IMR-90 (cell line): ENCODE results near the gene VTCN1. TPM values are rescaled to one million over a fixed set of nuclear protein-coding genes. Genes with fewer than 3 reads are reported as not detected.

ENCODE experiments used
- ATAC-seq: fragments of 200-7000 bp; cut with Tn5 transposase; 2 replicates; pipeline ENCODE4 v1.9.1; 2020; ENCODE audit warnings: low read depth, mild to moderate bottlenecking, moderate library complexity
- BruUV-seq: library from RNA; stranded (reverse); fragments of 400-500 nt; replicated peaks from 2 replicates; lab custom pipeline; 2021; lab: Mats Ljungman, UMichigan
- CTCF ChIA-PET: fragments of 300-600 bp; formaldehyde crosslinking; extraction: SDS; loops from one replicate; lab custom pipeline; 2021; ENCODE audit warnings: antibody characterized with exemption; lab: Yijun Ruan, JAX
- POLR2A ChIA-PET: fragments of 300-600 bp; sonication (Branson Sonifier 250); formaldehyde crosslinking; loops from one replicate; lab custom pipeline; 2022; ENCODE audit warnings: antibody characterized with exemption; ENCODE audit not compliant: unreplicated experiment; lab: Charles Lee
- DNase-seq: peaks from one replicate; pipeline ENCODE4 v3.0.0; 2013
- H2AFZ ChIP-seq: replicated peaks from 2 replicates; pipeline ENCODE3; 2013; ENCODE audit warnings: low read length, mild to moderate bottlenecking; ENCODE audit not compliant: poor library complexity
- H2AK5ac ChIP-seq: 2 replicates; pipeline ENCODE4 v1.6.1; 2013; ENCODE audit warnings: low read depth, low read length, inconsistent platforms
- H2AK9ac ChIP-seq: replicated peaks from 2 replicates; pipeline ENCODE3; 2013; ENCODE audit warnings: mild to moderate bottlenecking, low read depth, low read length, moderate library complexity; ENCODE audit not compliant: poor library complexity
- H2BK120ac ChIP-seq: 2 replicates; pipeline ENCODE4 v1.6.1; 2013; ENCODE audit warnings: low read depth, low read length, inconsistent platforms
- H2BK15ac ChIP-seq: 3 replicates; pipeline ENCODE4 v1.6.1; 2013; ENCODE audit warnings: low read depth, low read length, inconsistent platforms
- H2BK20ac ChIP-seq: 2 replicates; pipeline ENCODE4 v1.6.1; 2013; ENCODE audit warnings: low read depth, mild to moderate bottlenecking, inconsistent platforms, low read length, moderate library complexity
- H2BK5ac ChIP-seq: 2 replicates; pipeline ENCODE4 v1.6.1; 2013; ENCODE audit warnings: mild to moderate bottlenecking, low read depth, low read length, inconsistent platforms; ENCODE audit not compliant: poor library complexity, severe bottlenecking
- H3K14ac ChIP-seq: replicated peaks from 2 replicates; pipeline ENCODE4 v1.6.1; 2013; ENCODE audit warnings: low read depth, low read length, inconsistent platforms
- H3K18ac ChIP-seq: 2 replicates; pipeline ENCODE4 v1.6.1; 2013; ENCODE audit warnings: low read depth, low read length, control low read depth
- H3K23ac ChIP-seq: 2 replicates; pipeline ENCODE4 v1.6.1; 2013; ENCODE audit warnings: low read depth, low read length, inconsistent platforms
- H3K27ac ChIP-seq: 2 replicates; pipeline ENCODE4 v1.5.1; 2013; ENCODE audit warnings: mild to moderate bottlenecking, control low read depth, low read length; ENCODE audit not compliant: insufficient read depth
- H3K27me3 ChIP-seq: 2 replicates; pipeline ENCODE4 v1.6.1; 2013; ENCODE audit warnings: low read length; ENCODE audit not compliant: control insufficient read depth, insufficient read depth
- H3K36me3 ChIP-seq: 2 replicates; pipeline ENCODE4 v1.6.1; 2013; ENCODE audit warnings: low read length, mixed read lengths; ENCODE audit not compliant: control insufficient read depth, insufficient read depth
- H3K4ac ChIP-seq: 2 replicates; pipeline ENCODE4 v1.6.1; 2013; ENCODE audit warnings: low read depth, low read length, inconsistent platforms
- H3K4me1 ChIP-seq: 2 replicates; pipeline ENCODE4 v1.6.1; 2013; ENCODE audit warnings: low read length, mixed read lengths; ENCODE audit not compliant: control insufficient read depth, insufficient read depth
- H3K4me2 ChIP-seq: 2 replicates; pipeline ENCODE4 v1.6.1; 2013; ENCODE audit warnings: low read depth, mild to moderate bottlenecking, control low read depth, low read length, moderate library complexity
- H3K4me3 ChIP-seq: 2 replicates; pipeline ENCODE4 v1.5.1; 2013; ENCODE audit warnings: low read depth, mild to moderate bottlenecking, control low read depth, low read length, moderate library complexity; ENCODE audit not compliant: insufficient read depth
- H3K56ac ChIP-seq: 2 replicates; pipeline ENCODE4 v1.6.1; 2013; ENCODE audit warnings: low read length, inconsistent platforms; ENCODE audit not compliant: insufficient read depth; ENCODE audit errors: extremely low read depth
- H3K79me1 ChIP-seq, 2 experiments: 2 replicates each; pipeline ENCODE4 v1.6.1; 2013; ENCODE audit warnings: low read length in 2 of 2, inconsistent platforms in 1 of 2, low read depth in 1 of 2
- H3K9ac ChIP-seq: 2 replicates; pipeline ENCODE4 v1.6.1; 2013; ENCODE audit warnings: low read depth, low read length, control low read depth
- H3K9me1 ChIP-seq: 2 replicates; pipeline ENCODE4 v1.6.1; 2013; ENCODE audit warnings: low read length, inconsistent platforms; ENCODE audit not compliant: insufficient read depth
- H3K9me3 ChIP-seq: 2 replicates; pipeline ENCODE4 v1.6.1; 2013; ENCODE audit warnings: low read length; ENCODE audit not compliant: control insufficient read depth, insufficient read depth
- H4K20me1 ChIP-seq: 2 replicates; pipeline ENCODE4 v1.6.1; 2013; ENCODE audit warnings: low read length, inconsistent platforms; ENCODE audit not compliant: insufficient read depth
- H4K5ac ChIP-seq: 2 replicates; pipeline ENCODE4 v1.6.1; 2013; ENCODE audit warnings: mild to moderate bottlenecking, low read depth, low read length, control low read depth
- H4K8ac ChIP-seq, 2 experiments: 2 replicates each; pipeline ENCODE4 v1.6.1; 2013; ENCODE audit warnings: low read depth in 2 of 2, low read length in 2 of 2, control low read depth in 1 of 2, inconsistent platforms in 1 of 2
- H4K91ac ChIP-seq: 2 replicates; pipeline ENCODE4 v1.6.1; 2013; ENCODE audit warnings: low read depth, low read length, inconsistent platforms; ENCODE audit not compliant: insufficient read depth
- BHLHE40 ChIP-seq: fragments of 150-350 bp; IDR thresholded peaks from 2 replicates; pipeline ENCODE4 v1.6.1; 2016; ENCODE audit warnings: mild to moderate bottlenecking, low read depth, low read length
- CEBPB ChIP-seq: IDR thresholded peaks from 2 replicates; pipeline ENCODE4 v1.6.1; 2012; ENCODE audit warnings: low read depth, low read length, improper control_type of control experiment
- ELK1 ChIP-seq: fragments of 150-350 bp; IDR thresholded peaks from 2 replicates; pipeline ENCODE4 v1.6.1; 2016; ENCODE audit warnings: low read depth, mild to moderate bottlenecking, low read length, moderate library complexity, borderline replicate concordance
- FOS ChIP-seq: fragments of 150-350 bp; IDR thresholded peaks from 2 replicates; pipeline ENCODE4 v1.6.1; 2016; ENCODE audit warnings: low read depth, low read length
- MAZ ChIP-seq: IDR thresholded peaks from 2 replicates; pipeline ENCODE4 v1.6.1; 2012; ENCODE audit warnings: low read depth, mild to moderate bottlenecking, low read length, improper control_type of control experiment, moderate library complexity, borderline replicate concordance
- NFE2L2 ChIP-seq: fragments of 150-350 bp; IDR thresholded peaks from 2 replicates; pipeline ENCODE4 v1.6.1; 2016; ENCODE audit warnings: low read depth, mild to moderate bottlenecking, low read length
- POLR2A ChIP-seq: IDR thresholded peaks from 2 replicates; pipeline ENCODE4 v1.6.1; 2012; ENCODE audit warnings: mild to moderate bottlenecking, low read depth, low read length
- RAD21 ChIP-seq: IDR thresholded peaks from 2 replicates; pipeline ENCODE4 v1.6.1; 2012; ENCODE audit warnings: low read length, improper control_type of control experiment
- RFX5 ChIP-seq: IDR thresholded peaks from 2 replicates; pipeline ENCODE4 v1.8.0; 2012; ENCODE audit warnings: low read depth, mild to moderate bottlenecking, low read length, moderate library complexity
- SMC3 ChIP-seq: fragments of 150-350 bp; IDR thresholded peaks from 2 replicates; pipeline ENCODE4 v1.6.1; 2016; ENCODE audit warnings: low read depth, mild to moderate bottlenecking, antibody characterized with exemption, low read length, moderate library complexity
- USF2 ChIP-seq: fragments of 150-350 bp; IDR thresholded peaks from 2 replicates; pipeline ENCODE4 v1.6.1; 2017; ENCODE audit warnings: mild to moderate bottlenecking, antibody characterized with exemption, low read length, low read depth
- dilution Hi-C: fragments of 300-500 bp; cut with HindIII; formaldehyde crosslinking; loops from one replicate; pipeline ENCODE4 v1.14.3; 2018; ENCODE audit warnings: low sequenced_read_pairs; ENCODE audit not compliant: unreplicated experiment
- in situ Hi-C: fragments of 300-500 bp; cut with MboI; formaldehyde crosslinking; loops from 3 replicates; pipeline ENCODE4 v1.14.3; 2019; ENCODE audit warnings: low sequenced_read_pairs, inconsistent platforms, mixed read lengths
- intact Hi-C: fragments of 100-400 bp; cut with micrococcal nuclease; formaldehyde crosslinking; loops from 2 replicates; pipeline ENCODE4 v1.10.0; 2022
- polyA plus RNA-seq, 3 experiments: library from polyadenylated mRNA; depleted of rRNA; stranded (reverse); fragments of >200 nt; gene quantifications; 2 replicates each; pipeline ENCODE4 v1.2.3, GENCODE V29; 2012; ENCODE audit warnings: low replicate concordance in 1 of 3
- total RNA-seq: library from RNA; depleted of rRNA; stranded (reverse); fragments of >200 nt; gene quantifications from 2 replicates; pipeline ENCODE4 v1.2.3, GENCODE V29; 2012

VTCN1 gene
- total and polyA plus RNA-seq, 2 of the 4 experiments (the other 2 are of a cell fraction): not detected

DNA sequence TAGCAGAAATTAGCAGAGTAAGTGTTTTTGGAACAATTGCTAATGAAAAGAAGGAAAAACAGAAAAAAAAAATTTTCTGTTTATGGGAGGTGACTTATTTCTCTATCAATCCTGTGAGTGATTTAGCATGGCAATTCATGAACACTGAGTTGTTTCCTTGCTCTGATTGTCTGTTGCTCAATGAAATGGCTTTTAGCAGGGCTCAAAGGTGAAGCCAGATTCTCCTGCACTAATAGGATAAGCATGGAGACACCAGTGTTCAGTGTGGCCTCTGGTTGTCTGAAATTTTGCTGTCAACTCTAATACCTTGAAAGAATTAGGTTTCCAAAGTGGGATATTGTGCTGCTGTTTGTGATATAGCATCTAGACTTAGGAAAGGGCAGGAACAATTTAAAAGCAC, 105.0 kb downstream of the VTCN1 start:
- H2BK5ac ChIP-seq: no peak overlapping the region
- H3K4me1 ChIP-seq: no peaks in the 10 kb centered on the region
- H3K36me3 ChIP-seq: peaks cover 5% of the 10 kb centered on the region
- ATAC-seq: no peak
- no peak overlapping the region for H2AK9ac ChIP-seq
- H3K14ac ChIP-seq: no peak overlapping the region
- no peak overlapping the region for H3K27ac ChIP-seq
- dilution Hi-C loops (no loop called here), in situ Hi-C loops (no loop called here), intact Hi-C loops (no loop called here)
- H3K4me3 ChIP-seq: no peak overlapping the region
- H3K18ac ChIP-seq: no peak overlapping the region
- no peaks in the 10 kb centered on the region for H3K79me1 ChIP-seq
- H3K56ac ChIP-seq: no peak overlapping the region
- no peak for TF ChIP-seq MAZ
- TF ChIP-seq RFX5: no peak
- no peak for TF ChIP-seq FOS
- no peak for TF ChIP-seq ELK1
- TF ChIP-seq USF2: no peak
- TF ChIP-seq SMC3: no peak
- no peak for TF ChIP-seq CEBPB
- TF ChIP-seq NFE2L2: no peak
- no peak for TF ChIP-seq POLR2A
- TF ChIP-seq RAD21: no peak
- TF ChIP-seq BHLHE40: no peak
- CTCF ChIA-PET: no interaction called here
- H2AK5ac ChIP-seq: no peak overlapping the region
- H3K4me2 ChIP-seq: no peak overlapping the region
- no peak overlapping the region for H3K23ac ChIP-seq
- H2AFZ ChIP-seq: no peak overlapping the region
- no peak for DNase-seq
- H4K91ac ChIP-seq: no peak overlapping the region
- no peak overlapping the region for H2BK15ac ChIP-seq
- H2BK20ac ChIP-seq: no peak overlapping the region
- no peak overlapping the region for H3K4ac ChIP-seq
- POLR2A ChIA-PET: no interaction called here
- H4K8ac ChIP-seq: no peak overlapping the region
- no peak overlapping the region for H4K5ac ChIP-seq
- no peaks in the 10 kb centered on the region for H3K9me1 ChIP-seq
- BruUV-seq: no TSS peak
- H3K9me3 ChIP-seq: no peaks in the 10 kb centered on the region
- no peaks in the 10 kb centered on the region for H3K27me3 ChIP-seq
- H3K9ac ChIP-seq: no peak overlapping the region
- H4K20me1 ChIP-seq: no peaks in the 10 kb centered on the region
- H2BK120ac ChIP-seq: no peak overlapping the region
